KMS-11 (cell line): Measurements from ENCODE around the gene PRDM5.

Experiments
- H2AFZ ChIP-seq: fragments of 200-600 bp; sonication (generic); 2 replicates; pipeline ENCODE4 v1.6.1; 2016; ENCODE audit warnings: antibody characterized with exemption, mixed run types, low read depth
- H3K27ac ChIP-seq: fragments of 200-600 bp; sonication (generic); 2 replicates; pipeline ENCODE4 v1.6.1; 2016; ENCODE audit warnings: mild to moderate bottlenecking, mixed run types
- H3K27me3 ChIP-seq: fragments of 200-600 bp; sonication (generic); 2 replicates; pipeline ENCODE4 v1.6.1; 2017; ENCODE audit warnings: mild to moderate bottlenecking, low read depth, mixed run types, moderate library complexity; ENCODE audit not compliant: insufficient read depth
- H3K36me3 ChIP-seq: fragments of 200-600 bp; sonication (generic); 2 replicates; pipeline ENCODE4 v1.6.1; 2017; ENCODE audit warnings: mild to moderate bottlenecking, mixed run types; ENCODE audit not compliant: insufficient read depth
- H3K4me1 ChIP-seq: fragments of 200-600 bp; sonication (generic); 2 replicates; pipeline ENCODE4 v1.6.1; 2016; ENCODE audit warnings: mild to moderate bottlenecking, low read depth, mixed run types; ENCODE audit not compliant: poor library complexity, severe bottlenecking
- H3K4me2 ChIP-seq: fragments of 200-600 bp; sonication (generic); 2 replicates; pipeline ENCODE4 v1.7.0; 2016; ENCODE audit warnings: mild to moderate bottlenecking, mixed run types
- H3K4me3 ChIP-seq: fragments of 200-600 bp; sonication (generic); IDR thresholded peaks from 2 replicates; pipeline ENCODE4 v1.6.1; 2017; ENCODE audit warnings: low read depth, low read length, mixed read lengths; ENCODE audit not compliant: insufficient read depth
- H3K79me2 ChIP-seq: fragments of 200-600 bp; sonication (generic); 2 replicates; pipeline ENCODE4 v1.6.1; 2016; ENCODE audit warnings: low read depth, mixed run types; ENCODE audit not compliant: insufficient read depth
- H3K9ac ChIP-seq: fragments of 200-600 bp; sonication (generic); 2 replicates; pipeline ENCODE4 v1.6.1; 2016; ENCODE audit warnings: mild to moderate bottlenecking, mixed run types
- H4K20me1 ChIP-seq: fragments of 200-600 bp; sonication (generic); 2 replicates; pipeline ENCODE4 v1.6.1; 2016; ENCODE audit warnings: mild to moderate bottlenecking, mixed run types; ENCODE audit not compliant: insufficient read depth
- CTCF ChIP-seq: fragments of 200-600 bp; sonication (generic); conservative IDR thresholded peaks from 2 replicates; pipeline ENCODE4 v1.6.1; 2017; ENCODE audit warnings: low read depth, mild to moderate bottlenecking, antibody characterized with exemption, low read length, moderate library complexity, mixed read lengths

PRDM5 gene

GRCh38 chr4:120881846-120882245 lies 40.7 kb downstream of the PRDM5 start:
- no peaks in the 10 kb centered on the region for H4K20me1 ChIP-seq
- TF ChIP-seq CTCF, result no peak
- no peaks in the 10 kb centered on the region for H3K36me3 ChIP-seq
- H3K27me3 ChIP-seq, result no peaks in the 10 kb centered on the region
- no peak overlapping the region for H3K4me2 ChIP-seq
- H3K79me2 ChIP-seq, result no peaks in the 10 kb centered on the region
- no peak overlapping the region for H3K27ac ChIP-seq
- H3K4me1 ChIP-seq, result no peaks in the 10 kb centered on the region
- no peak overlapping the region for H2AFZ ChIP-seq
- H3K4me3 ChIP-seq, result no peak overlapping the region
- no peak overlapping the region for H3K9ac ChIP-seq

GRCh38 chr4:120881351-120881750 lies 41.2 kb downstream of the PRDM5 start:
- no peak overlapping the region for H3K27ac ChIP-seq
- H3K4me2 ChIP-seq, result no peak overlapping the region
- H3K4me3 ChIP-seq, result no peak overlapping the region
- no peaks in the 10 kb centered on the region for H3K36me3 ChIP-seq
- no peaks in the 10 kb centered on the region for H4K20me1 ChIP-seq
- no peaks in the 10 kb centered on the region for H3K79me2 ChIP-seq
- H3K9ac ChIP-seq, result no peak overlapping the region
- no peak for TF ChIP-seq CTCF
- H2AFZ ChIP-seq, result no peak overlapping the region
- H3K4me1 ChIP-seq, result no peaks in the 10 kb centered on the region
- no peaks in the 10 kb centered on the region for H3K27me3 ChIP-seq

DNA sequence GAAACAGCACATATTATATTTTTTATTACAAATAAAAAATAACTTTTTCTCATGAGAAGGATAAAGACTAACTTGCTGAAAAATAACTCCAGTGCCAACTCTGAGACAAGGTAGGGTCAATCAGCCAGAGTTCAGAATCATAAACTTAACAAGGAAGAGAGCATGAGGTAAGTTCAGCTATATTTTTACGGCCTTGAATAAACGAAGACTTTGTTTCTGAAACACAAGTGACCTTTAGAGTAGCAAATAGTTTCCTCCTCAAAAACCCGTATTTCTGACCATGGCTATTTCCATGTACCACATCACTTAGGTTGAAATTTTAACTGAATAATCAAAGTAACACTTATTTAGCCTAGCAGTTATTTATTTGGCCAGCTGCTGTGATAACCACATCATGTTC lies 45.5 kb downstream of the PRDM5 start:
- no peaks in the 10 kb centered on the region for H4K20me1 ChIP-seq
- no peaks in the 10 kb centered on the region for H3K79me2 ChIP-seq
- H3K27ac ChIP-seq, result no peak overlapping the region
- H3K36me3 ChIP-seq, result no peaks in the 10 kb centered on the region
- no peak overlapping the region for H3K4me3 ChIP-seq
- H3K9ac ChIP-seq, result no peak overlapping the region
- H3K4me1 ChIP-seq, result no peaks in the 10 kb centered on the region
- no peak overlapping the region for H3K4me2 ChIP-seq
- no peak overlapping the region for H2AFZ ChIP-seq
- H3K27me3 ChIP-seq, result no peaks in the 10 kb centered on the region
- no peak for TF ChIP-seq CTCF

GRCh38 chr4:120874792-120875774 lies 47.4 kb downstream of the PRDM5 start:
- H3K4me1 ChIP-seq, result no peaks in the 10 kb centered on the region
- TF ChIP-seq CTCF, result no peak

More at GRCh38 chr4:120874792-120875774, 47.4 kb downstream of the PRDM5 start:
- Histone ChIP-seq H2AFZ (no peak overlapping the region), H3K9ac (no peak overlapping the region), H3K27ac (no peak overlapping the region), H3K4me3 (no peak overlapping the region), H4K20me1 (no peaks in the 10 kb centered on the region), H3K27me3 (no peaks in the 10 kb centered on the region), H3K36me3 (no peaks in the 10 kb centered on the region), H3K4me2 (no peak overlapping the region), H3K79me2 (no peaks in the 10 kb centered on the region)
